NT2/D1 (cell line): Measurements from ENCODE around the gene TEPSIN.

Experiments
- DNase-seq: peaks from one replicate; pipeline ENCODE4 v3.0.0-alpha.2; 2011; ENCODE audit warnings: low read depth, low spot score
- H3K27me3 ChIP-seq: 2 replicates; pipeline ENCODE4 v1.6.0; 2011; ENCODE audit warnings: mild to moderate bottlenecking; ENCODE audit not compliant: insufficient read length, insufficient read depth
- H3K36me3 ChIP-seq: 2 replicates; pipeline ENCODE4 v1.6.1; 2011; ENCODE audit warnings: mild to moderate bottlenecking, low read length, mixed read lengths; ENCODE audit not compliant: insufficient read depth, insufficient read length
- H3K4me1 ChIP-seq: 2 replicates; pipeline ENCODE4 v1.5.1; 2011; ENCODE audit not compliant: insufficient read depth, insufficient read length
- H3K4me3 ChIP-seq: 2 replicates; pipeline ENCODE4 v1.5.1; 2011; ENCODE audit warnings: low read depth; ENCODE audit not compliant: insufficient read length
- H3K9ac ChIP-seq: 2 replicates; pipeline ENCODE4 v1.6.0; 2011; ENCODE audit warnings: low read depth; ENCODE audit not compliant: insufficient read length
- H3K9me3 ChIP-seq: 2 replicates; pipeline ENCODE4 v1.5.1; 2011; ENCODE audit warnings: mild to moderate bottlenecking, low read length; ENCODE audit not compliant: insufficient read depth
- SUZ12 ChIP-seq: IDR thresholded peaks from 2 replicates; pipeline ENCODE4 v1.6.1; 2011; ENCODE audit not compliant: insufficient read length, insufficient read depth; ENCODE audit errors: extremely low read depth
- YY1 ChIP-seq: IDR thresholded peaks from 2 replicates; pipeline ENCODE4 v1.6.1; 2011; ENCODE audit not compliant: insufficient read length, insufficient read depth
- ZNF274 ChIP-seq: IDR thresholded peaks from 2 replicates; pipeline ENCODE4 v1.6.1; 2011; ENCODE audit warnings: mild to moderate bottlenecking, low read depth, low read length

The TEPSIN gene

DNA sequence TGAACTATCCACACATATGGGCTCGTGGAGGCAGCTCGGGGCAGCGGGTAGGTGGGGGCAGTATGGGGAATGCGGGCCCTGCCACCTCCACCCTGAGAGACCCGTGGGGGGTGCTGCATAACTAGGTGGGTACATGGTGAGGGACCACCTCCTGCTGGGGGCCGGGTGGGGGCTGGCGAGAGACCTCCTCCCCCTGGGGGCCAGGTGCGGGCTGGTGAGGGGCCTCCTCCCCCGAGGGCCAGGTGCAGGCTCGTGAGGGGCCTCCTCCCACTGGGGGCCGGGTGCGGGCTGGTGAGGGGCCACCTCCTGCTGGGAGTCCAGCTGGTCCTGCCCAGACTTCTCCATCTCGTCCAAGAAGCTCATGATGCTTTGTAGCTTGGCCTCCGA lies 41.5 kb downstream of the TEPSIN start:
- Histone ChIP-seq H3K4me1 (peaks cover 26% of the 10 kb centered on the region), H3K36me3 (peaks cover 56% of the 10 kb centered on the region), H3K4me3 (no peak overlapping the region), H3K9me3 (no peaks in the 10 kb centered on the region), H3K9ac (no peak overlapping the region), H3K27me3 (no peaks in the 10 kb centered on the region)
- no peak for TF ChIP-seq YY1
- TF ChIP-seq SUZ12 = no peak
- no peak for TF ChIP-seq ZNF274
- no peak for DNase-seq

DNA sequence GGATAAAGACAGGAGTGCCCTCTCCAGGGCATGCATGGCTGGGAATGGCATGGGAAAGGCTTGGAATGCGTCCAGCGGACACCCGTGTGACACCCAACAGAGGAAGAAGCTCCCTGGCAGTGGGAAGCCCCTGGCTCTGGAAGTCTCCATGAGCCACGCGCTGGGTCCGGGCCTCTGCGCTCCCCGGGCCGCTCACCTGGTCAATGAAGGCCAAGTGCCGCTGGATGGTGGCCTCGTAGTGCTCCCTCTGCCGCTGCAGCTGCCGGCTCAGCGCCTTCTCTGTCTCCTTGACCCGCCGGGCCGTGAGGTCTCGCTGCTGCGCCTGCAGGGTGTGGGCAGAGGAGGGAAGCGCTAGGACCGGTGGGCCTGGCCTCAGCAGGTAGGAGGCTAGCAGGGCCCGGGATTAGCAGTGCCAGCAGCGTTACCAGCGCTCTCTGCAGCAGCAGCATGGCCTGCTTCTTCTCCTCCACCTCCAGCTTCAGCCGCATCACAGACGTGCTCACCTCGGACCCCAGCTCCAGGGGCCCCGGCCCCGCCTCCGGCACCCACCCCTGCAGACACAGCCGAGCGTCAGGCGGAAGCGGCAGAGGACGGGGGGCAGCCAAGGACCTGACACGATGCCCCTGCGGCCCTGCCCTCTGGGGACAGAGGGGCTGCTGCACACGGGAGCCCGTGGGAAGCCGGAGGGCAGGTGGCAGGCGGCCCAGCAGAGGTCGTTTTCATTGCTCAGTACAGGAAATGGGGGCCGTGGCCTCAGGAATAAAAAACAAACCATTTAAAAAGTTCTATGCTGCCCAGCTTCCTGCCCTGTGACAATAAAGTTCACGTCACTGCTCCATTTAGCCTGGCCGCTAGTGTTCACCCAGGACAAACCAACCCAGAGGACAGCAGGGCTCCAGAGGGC lies 42.1 kb downstream of the TEPSIN start:
- H3K9ac ChIP-seq = no peak overlapping the region
- H3K9me3 ChIP-seq = no peaks in the 10 kb centered on the region
- no peaks in the 10 kb centered on the region for H3K27me3 ChIP-seq
- H3K36me3 ChIP-seq = peaks cover 59% of the 10 kb centered on the region
- no peak overlapping the region for H3K4me3 ChIP-seq
- peaks cover 30% of the 10 kb centered on the region for H3K4me1 ChIP-seq
- no peak for DNase-seq
- no peak for TF ChIP-seq ZNF274
- no peak for TF ChIP-seq SUZ12

DNA sequence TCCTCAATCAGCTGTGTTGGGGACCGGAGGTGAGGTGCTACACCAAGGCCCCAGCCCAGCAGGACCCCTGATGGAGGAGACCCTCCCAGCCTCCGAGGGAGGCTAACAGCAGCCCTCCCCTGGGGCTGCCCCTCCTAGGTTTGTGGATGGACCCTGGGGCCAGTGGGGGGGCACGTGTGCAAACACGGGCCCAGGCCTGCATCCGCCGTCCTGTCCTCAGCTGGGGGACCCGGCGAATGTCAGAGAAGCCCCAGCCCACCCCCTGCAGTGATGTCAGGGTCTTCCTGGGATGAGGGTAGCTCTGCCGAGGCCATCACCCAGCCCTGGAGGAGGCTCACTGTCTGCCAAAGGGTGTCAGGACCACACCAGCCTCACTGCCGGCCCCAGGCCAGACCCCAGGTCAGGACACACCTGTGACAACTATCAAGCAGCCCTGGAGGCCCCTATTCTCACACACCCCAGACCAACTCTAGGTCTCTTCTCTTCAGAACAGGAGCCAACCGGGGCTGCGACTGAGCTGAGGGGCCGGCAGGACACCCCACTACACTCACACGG lies 42.8 kb downstream of the TEPSIN start:
- Histone ChIP-seq H3K4me3 (no peak overlapping the region), H3K9ac (no peak overlapping the region), H3K4me1 (peaks cover 28% of the 10 kb centered on the region), H3K36me3 (peaks cover 66% of the 10 kb centered on the region), H3K9me3 (no peaks in the 10 kb centered on the region), H3K27me3 (no peaks in the 10 kb centered on the region)
- DNase-seq = no peak
- TF ChIP-seq ZNF274 (no peak), YY1 (no peak), SUZ12 (no peak)

DNA sequence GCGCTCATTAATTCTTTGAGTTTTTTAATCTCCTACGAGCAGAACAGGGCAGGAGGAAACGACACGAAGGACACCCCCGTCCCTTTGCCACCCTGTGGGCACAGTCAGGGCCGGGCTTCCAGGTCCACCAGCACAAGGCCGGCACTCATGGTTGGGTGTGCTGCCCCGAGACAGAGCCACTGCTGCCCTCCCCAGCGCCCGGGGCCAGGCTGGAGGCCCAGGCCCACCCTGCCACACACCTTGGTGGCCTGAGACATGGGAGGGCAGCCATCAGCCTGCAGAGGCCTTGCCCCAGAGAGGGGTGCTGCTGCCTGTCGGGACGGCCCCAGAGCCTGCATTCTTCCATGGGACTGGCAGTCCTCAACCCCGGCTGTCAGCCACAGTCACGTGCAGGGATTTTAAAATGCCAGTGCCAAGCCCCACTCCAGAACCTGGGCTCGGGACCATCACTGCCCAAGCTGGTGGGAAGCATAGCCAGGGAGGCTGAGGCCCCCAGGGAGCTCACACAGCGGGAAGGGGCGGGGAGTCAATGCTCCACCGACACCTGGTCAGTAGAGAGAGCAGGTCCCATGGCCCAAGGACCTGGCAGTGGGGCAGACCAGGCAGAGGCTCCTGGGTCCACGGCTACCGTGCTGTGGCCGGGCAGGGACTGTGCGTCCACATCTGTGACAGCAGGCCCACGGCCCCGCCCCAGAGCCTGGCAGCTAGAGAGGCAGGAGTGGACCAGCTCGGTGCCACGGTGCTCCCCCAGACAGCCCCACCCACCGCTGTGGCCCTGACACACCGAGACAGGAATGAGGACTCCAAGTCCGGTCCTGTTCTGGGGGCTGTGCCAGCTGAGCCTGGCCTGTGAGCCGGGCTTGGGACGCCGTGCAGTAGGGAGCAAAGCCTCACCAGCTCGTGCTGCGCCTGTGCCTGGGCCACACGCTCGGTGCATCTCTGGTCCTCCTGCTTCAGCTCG lies 43.6 kb downstream of the TEPSIN start:
- DNase-seq = no peak
- peaks cover 74% of the 10 kb centered on the region for H3K36me3 ChIP-seq
- H3K9me3 ChIP-seq = no peaks in the 10 kb centered on the region
- H3K9ac ChIP-seq = no peak overlapping the region
- peaks cover 22% of the 10 kb centered on the region for H3K4me1 ChIP-seq
- TF ChIP-seq YY1 = no peak
- TF ChIP-seq SUZ12 = no peak
- TF ChIP-seq ZNF274 = no peak
- H3K27me3 ChIP-seq = no peaks in the 10 kb centered on the region
- no peak overlapping the region for H3K4me3 ChIP-seq

DNA sequence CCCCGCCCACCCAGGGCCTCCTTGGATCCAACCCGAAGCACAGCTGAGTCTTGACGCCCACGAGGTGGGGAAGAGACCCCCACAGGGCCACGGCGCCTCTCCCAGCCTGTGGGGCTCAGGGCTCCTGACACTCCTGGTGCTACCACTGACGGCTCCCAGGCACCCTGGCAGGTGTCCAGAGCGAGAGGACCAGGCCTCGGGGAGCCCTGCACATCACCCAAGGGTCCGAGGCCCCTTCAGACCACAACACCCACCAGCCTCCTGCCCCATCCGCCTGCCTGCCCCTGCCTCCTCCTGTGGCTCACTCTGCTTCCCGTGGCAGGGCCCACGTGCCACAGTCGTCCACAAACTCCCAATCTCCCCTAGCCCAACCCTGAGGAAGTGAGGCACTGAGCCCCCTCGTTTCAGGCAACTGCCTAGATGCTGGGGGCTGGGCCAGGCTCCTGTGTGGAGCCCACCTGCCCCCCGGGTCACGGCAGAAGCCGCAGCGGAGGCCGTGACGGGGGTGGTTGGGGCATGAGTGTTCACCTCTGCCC lies 44.6 kb downstream of the TEPSIN start:
- DNase-seq = no peak
- Histone ChIP-seq H3K9ac (no peak overlapping the region), H3K4me3 (no peak overlapping the region), H3K36me3 (peaks cover 76% of the 10 kb centered on the region), H3K4me1 (peaks cover 22% of the 10 kb centered on the region), H3K9me3 (no peaks in the 10 kb centered on the region), H3K27me3 (no peaks in the 10 kb centered on the region)
- no peak for TF ChIP-seq ZNF274
- TF ChIP-seq SUZ12 = no peak
- TF ChIP-seq YY1 = no peak

DNA sequence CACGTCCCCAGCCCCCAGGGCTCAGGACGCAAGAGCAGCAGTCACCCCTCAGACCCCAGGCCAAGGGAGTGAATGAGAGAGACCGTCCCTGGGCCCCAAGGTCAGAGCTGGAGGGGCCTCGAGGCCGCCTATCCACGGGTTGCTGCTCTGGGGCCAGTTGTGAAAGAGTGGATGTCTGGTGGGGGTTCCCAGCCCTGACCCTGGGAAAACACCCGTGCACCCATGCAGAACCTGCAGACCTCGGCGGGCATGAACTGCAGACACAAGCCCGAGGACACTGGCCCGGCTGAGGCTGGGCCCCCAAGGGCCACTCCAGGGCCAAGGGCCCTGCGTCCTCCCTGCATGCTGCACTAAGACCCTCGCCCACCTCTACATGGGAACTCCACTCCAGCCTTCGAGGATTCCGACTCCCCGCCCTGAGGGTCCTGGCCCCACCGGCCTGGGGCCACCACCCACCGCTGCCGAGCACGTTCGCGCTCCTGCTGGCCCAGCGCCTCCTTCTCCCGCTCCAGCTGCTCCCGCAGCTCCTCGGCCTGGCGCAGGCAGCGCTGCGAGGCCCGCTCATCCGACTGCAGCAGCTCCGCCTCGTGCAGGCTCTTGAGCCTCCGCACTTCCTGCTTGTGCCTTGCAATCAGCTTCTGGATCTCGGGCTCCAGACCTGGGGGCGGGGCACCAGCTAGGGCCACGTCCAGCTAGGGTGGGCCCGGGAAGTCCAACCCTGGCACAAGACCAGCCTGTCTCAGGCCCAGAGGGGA lies 45.2 kb downstream of the TEPSIN start:
- H3K4me3 ChIP-seq = no peak overlapping the region
- DNase-seq = no peak
- H3K36me3 ChIP-seq = peaks cover 76% of the 10 kb centered on the region
- H3K4me1 ChIP-seq = peaks cover 22% of the 10 kb centered on the region
- no peaks in the 10 kb centered on the region for H3K27me3 ChIP-seq
- H3K9ac ChIP-seq = peak overlapping the region; percentile 57
- no peaks in the 10 kb centered on the region for H3K9me3 ChIP-seq
- TF ChIP-seq ZNF274 = no peak
- no peak for TF ChIP-seq YY1
- TF ChIP-seq SUZ12 = no peak

DNA sequence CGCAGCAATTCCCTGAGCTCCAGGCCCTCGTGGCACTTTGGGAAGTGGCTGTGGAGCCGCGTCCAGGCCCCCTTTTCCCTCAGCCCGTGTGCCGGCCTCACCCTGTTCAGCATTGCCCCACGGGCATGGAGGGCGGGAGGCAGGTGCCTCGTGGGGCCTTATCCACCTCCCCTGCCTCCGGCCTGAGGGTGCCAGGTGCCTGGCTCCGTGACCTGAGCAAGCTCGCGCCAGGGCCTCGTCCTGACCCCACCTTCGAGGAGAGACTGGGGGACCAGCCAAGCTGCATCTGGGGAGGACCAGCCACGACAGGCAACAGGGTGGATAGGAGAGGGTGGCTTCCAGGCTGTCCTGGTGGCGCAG lies 45.8 kb downstream of the TEPSIN start:
- peak overlapping the region; percentile 2 for H3K4me3 ChIP-seq
- no peak for DNase-seq
- peak overlapping the region; percentile 57 for H3K9ac ChIP-seq
- H3K27me3 ChIP-seq = no peaks in the 10 kb centered on the region
- TF ChIP-seq YY1 (no peak), ZNF274 (no peak), SUZ12 (no peak)
- no peaks in the 10 kb centered on the region for H3K9me3 ChIP-seq
- H3K36me3 ChIP-seq = peaks cover 77% of the 10 kb centered on the region
- H3K4me1 ChIP-seq = peaks cover 21% of the 10 kb centered on the region
